Liver (tissue), 3 donors: Measurements from ENCODE around the gene SPIN1.
"Not testable (repeated sequence)": the region's sequence is repeated elsewhere in the genome, so short reads cannot be mapped to it uniquely, and the experiment has no call there.

Experiments
- ATF3 ChIP-seq: IDR thresholded peaks from 2 replicates; pipeline ENCODE4 v1.6.1; 2016; ENCODE audit warnings: antibody characterized with exemption
- CTCF ChIP-seq: fragments of 150-350 bp; IDR thresholded peaks from 2 replicates; pipeline ENCODE4 v1.5.1; 2017; ENCODE audit warnings: improper control_type of control experiment, low read depth, low read length; ENCODE audit not compliant: missing input control
- EGR1 ChIP-seq, 2 donors: IDR thresholded peaks; 2 replicates each; pipeline ENCODE4 v1.6.1; 2016 to 2018; ENCODE audit warnings: antibody characterized with exemption in 2 of 2, low read depth in 2 of 2
- GABPA ChIP-seq, 2 donors: IDR thresholded peaks in 1 of 2; conservative IDR thresholded peaks in 1 of 2; 2 replicates each; pipeline ENCODE4 v1.6.1; 2016; ENCODE audit warnings: antibody characterized with exemption in 2 of 2, mild to moderate bottlenecking in 1 of 2, moderate library complexity in 1 of 2
- JUND ChIP-seq, 2 donors: IDR thresholded peaks; 2 replicates each; pipeline ENCODE4 v1.6.1; 2016; ENCODE audit warnings: antibody characterized with exemption in 2 of 2
- MAX ChIP-seq: IDR thresholded peaks from 2 replicates; pipeline ENCODE4 v1.6.1; 2016; ENCODE audit warnings: antibody characterized with exemption
- NR2F2 ChIP-seq: IDR thresholded peaks from 2 replicates; pipeline ENCODE4 v1.6.1; 2016; ENCODE audit warnings: antibody characterized with exemption
- RAD21 ChIP-seq, 2 donors: IDR thresholded peaks; 2 replicates each; pipeline ENCODE4 v1.6.1; 2016; ENCODE audit warnings: antibody characterized with exemption in 2 of 2, mild to moderate bottlenecking in 2 of 2
- REST ChIP-seq: IDR thresholded peaks from 2 replicates; pipeline ENCODE4 v1.6.1; 2016; ENCODE audit warnings: antibody characterized with exemption, mild to moderate bottlenecking
- SP1 ChIP-seq: IDR thresholded peaks from 2 replicates; pipeline ENCODE4 v1.6.1; 2018; ENCODE audit warnings: antibody characterized with exemption, mild to moderate bottlenecking
- TAF1 ChIP-seq: conservative IDR thresholded peaks from 2 replicates; pipeline ENCODE4 v1.6.1; 2016; ENCODE audit warnings: antibody characterized with exemption, mild to moderate bottlenecking
- YY1 ChIP-seq: IDR thresholded peaks from 2 replicates; pipeline ENCODE4 v1.6.1; 2016; ENCODE audit warnings: antibody characterized with exemption, mild to moderate bottlenecking
- donor health status: healthy.
- donor health status: healthy.

GRCh38 chr9:88381322-88381721, 6.9 kb upstream of the SPIN1 start:
- TF ChIP-seq CTCF; YY1; SP1; REST; JUND (IDR thresholded peaks at IDR 0.05); ATF3; TAF1; MAX; RAD21 (IDR thresholded peaks at IDR 0.05); GABPA (IDR thresholded peaks at IDR 0.05 in 1 of 2, conservative IDR thresholded peaks at IDR 0.05 in 1 of 2); EGR1 (IDR thresholded peaks at IDR 0.05; ENCODE audit: low read depth in 2 of 2); NR2F2: not testable (repeated sequence)
